Activated T-helper 1 cell treated with anti-CD3 and anti-CD28 coated beads, Interleukin-2, amount 50 U/mL, for 16 hours (primary cell): Measurements from ENCODE around the gene CLEC2L.

Source experiments
- DNase-seq, 2 donors: peaks; one replicate each; pipeline ENCODE4 v3.0.0-alpha.2; 2020; ENCODE audit warnings: low read depth in 1 of 2, low spot score in 1 of 2

The CLEC2L gene

DNA sequence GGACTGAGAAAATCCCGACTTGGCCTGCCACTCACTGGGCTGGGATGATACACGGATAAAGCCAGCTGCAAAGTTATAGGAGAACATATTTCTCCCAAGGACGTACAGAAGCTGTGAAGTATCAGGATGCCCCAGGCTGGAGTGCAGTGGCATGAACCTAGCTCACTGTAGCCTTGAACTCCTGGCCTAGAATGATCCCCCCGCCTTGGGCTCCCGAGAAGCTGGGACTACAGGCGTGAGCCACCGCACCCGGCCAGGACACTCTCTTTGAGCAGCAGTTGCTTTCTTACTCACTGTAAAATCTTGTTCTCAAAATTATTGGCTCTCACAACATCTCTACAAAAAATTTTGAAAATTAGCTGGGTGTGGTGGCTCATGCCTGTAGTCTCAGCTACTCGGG lies 50.4 kb downstream of the CLEC2L start:
- DNase-seq = no peak

DNA sequence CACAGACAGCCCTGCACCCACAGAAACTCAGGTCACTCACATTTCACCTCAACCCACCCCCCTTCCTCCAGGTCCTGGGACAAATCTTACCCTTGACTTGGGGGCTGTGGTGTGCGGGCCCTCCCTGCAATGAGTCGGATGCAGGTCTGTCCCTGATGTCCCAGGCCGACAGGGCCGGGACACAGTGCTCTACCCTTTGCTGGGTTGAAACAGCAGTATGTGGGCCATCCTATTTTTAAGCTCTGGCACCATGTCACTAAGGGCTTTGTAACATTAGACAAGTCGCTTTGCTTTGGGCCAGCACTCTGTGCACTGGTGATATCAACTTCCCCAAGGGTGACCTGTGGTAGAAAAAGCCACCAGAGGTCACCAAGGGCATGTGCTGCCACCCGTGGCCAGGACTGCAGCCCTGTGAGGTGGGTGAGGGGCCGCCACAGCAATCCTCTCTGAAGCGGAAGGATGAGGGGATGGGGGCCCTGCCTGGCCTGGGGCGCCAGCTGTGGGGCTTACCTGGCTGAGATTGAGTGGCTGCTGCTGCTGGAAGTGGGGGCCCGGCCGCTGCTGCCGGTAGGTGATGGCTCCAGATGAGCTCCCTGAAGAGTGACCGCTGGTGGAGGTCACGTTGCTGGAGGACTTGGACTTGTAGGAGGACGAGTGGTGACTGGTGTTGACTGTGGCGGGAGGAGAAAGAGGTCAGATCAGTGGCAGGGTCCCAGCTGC lies 51.3 kb downstream of the CLEC2L start:
- no peak for DNase-seq

- DNase-seq = no peak
Measured at GRCh38 chr7:139575338-139575680, 51.8 kb downstream of the CLEC2L start.

DNA sequence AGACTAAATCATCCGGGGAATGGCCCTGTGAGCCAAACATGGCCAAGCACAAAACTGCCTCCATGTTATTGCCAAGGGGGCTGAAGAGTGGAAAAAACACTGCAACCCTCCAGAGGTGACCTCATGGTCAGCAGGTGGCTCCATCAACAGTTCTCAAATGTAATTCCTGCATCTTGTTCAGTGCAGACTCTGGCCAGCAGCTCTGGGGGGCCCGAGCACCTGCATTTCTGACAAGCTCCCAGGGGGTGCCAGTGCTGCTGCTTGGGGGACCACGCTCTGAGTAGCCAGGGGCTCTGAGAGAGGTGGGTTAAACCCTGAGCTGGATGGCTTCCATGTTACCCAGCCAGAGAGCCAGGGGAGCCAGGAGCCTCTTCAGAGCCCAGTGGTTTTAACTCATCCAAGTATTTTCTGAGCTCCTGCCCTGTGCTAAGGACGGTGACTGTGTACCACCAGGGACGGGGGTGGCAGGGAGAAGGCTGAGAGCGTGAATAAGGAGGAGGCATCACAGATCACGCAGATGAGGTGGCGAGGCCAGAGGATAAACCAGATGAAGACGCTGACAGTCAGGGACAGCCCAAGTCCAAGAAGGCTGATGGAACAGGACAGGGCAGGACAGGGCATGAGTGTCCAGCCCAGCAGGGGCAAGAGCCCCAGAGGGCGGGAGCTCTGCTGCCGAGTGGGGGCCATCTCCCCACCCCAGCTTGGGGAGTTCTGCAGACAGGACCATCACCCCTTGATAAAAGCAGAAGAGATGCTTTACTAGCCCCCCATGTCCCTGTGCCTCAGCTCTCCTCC lies 52.9 kb downstream of the CLEC2L start:
- DNase-seq = no peak

GRCh38 chr7:139580435-139580834 lies 57.0 kb downstream of the CLEC2L start:
- DNase-seq = no peak

DNA sequence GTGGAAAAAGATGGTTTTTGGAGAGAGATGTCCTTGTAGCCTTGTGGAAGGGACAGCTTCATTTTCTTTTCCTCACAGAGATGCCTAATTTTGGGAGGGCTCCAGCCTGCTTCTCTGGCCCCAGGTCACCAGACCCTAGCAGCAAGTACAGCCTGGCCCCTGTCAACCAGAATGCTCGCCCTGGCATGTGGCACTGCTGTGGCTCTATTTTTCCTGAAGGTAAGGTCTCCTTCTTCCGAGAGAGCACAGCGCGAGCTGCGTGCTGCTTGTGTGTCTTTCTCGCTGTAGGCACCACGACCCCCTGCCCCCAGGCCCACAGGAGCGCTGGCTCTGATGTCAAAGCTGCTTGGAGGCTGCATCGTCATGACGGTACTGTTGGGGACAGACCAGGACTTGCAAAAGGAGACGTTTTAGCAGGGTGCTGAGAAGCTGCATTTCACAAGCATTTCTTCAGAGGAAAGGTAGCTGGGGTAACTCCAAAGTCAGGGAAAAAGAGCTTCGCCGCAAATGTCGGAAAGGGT lies 58.7 kb downstream of the CLEC2L start:
- no peak for DNase-seq

GRCh38 chr7:139582671-139583155 lies 59.2 kb downstream of the CLEC2L start:
- DNase-seq = no peak

- no peak for DNase-seq
Measured at GRCh38 chr7:139583826-139584553, 60.5 kb downstream of the CLEC2L start.

DNA sequence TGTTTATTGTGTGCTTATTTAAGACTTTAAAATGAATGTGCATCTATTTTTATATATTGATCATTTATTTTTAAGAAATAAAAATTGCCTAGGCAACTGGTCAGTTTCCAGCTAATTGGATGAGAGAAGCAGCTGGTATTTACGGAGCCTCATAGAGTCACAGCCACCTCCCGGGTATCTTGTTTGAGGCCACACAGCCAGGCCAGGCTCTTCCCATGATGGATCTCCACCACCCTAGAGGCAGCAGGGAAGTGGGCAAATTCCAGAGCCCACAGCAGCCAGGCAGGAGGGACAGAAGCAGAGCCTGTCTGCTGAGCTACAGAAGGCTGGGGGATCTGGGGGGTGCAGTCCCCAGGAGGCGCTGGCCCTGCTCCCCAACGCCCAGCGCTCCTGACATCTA lies 61.6 kb downstream of the CLEC2L start:
- no peak for DNase-seq

DNA sequence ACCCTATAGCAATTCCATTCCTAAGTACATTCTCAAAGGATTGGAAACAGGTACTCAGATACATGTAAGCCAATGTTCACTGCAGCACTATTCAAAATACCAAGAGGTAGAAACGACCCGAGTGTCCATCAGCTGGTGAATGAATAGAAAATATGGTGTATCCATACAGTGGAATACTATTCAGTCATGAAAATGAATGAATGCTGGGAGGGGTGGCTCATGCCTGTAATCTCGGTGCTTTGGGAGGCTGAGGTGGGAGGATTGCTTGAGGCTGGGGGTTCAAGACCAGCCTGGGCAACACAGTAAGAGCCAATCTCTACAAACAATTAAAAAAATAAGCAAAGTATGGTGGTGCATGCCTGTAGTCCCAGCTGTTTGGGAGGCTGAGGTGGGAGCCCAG lies 62.8 kb downstream of the CLEC2L start:
- DNase-seq = no peak

GRCh38 chr7:139587535-139587934 lies 64.0 kb downstream of the CLEC2L start:
- no peak for DNase-seq

- no peak for DNase-seq
Measured at GRCh38 chr7:139588632-139589031, 65.1 kb downstream of the CLEC2L start.

- DNase-seq = no peak
Measured at GRCh38 chr7:139589474-139589873, 66.0 kb downstream of the CLEC2L start.

DNA sequence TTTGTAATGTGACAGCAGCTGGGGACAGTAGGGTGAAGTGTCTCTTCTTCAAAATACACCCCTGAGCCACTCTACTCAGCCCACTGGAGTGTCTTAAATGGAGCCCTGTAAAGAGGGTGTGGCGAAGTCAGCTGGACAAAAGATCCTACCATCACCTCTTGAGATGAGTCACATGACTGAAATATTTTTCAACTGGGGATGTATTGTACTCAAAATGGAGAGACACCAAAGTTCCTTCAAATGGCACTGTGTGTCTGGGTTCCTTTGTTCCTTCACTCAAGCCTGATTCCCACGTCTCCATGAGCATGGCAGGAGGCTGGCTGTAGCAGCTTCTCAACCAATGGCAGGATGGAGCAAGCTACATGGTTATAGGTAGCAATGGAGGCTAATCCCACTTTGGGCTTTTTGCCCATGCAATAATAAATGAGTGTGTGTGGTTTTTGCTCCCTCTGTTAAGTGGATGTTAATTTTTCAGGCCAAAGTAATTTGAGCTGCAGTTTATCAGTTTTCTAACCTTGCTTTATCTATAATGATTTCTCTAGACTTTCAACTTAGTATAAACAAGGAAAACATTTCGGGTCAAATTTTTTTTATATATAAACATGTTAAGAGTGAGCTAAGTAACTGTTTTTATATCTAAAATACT lies 68.2 kb downstream of the CLEC2L start:
- DNase-seq = no peak

DNA sequence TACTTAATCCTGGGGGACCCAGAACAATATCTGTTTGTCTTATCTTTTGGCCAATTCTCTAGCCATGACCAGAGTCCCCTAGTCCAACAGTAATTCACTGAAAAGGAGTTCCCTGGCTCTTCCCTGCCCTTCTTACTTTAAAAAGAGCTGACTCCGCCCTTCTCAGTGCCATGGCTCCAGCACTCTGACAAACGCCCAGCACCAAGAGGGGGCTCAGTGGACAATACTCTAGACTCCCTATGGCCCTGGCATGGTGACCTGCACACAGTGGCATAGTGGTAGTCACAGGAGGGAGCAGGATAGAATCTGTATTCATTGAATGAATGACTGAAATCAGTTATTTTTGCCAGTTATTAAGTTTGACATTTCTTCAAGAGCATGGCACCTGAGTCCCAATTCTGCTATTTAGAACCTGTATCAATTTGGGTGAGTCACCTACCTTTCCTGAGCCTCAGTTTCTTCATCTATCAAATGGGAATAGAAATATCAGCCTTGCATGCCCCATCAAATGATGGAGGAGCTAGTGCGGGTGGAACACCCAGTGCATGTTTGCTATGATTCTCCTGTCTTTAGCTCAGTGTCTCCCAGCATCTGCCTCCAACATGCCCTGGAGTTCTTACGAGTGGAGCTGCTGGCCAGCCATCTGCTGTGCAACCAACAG lies 69.4 kb downstream of the CLEC2L start:
- no peak for DNase-seq

DNA sequence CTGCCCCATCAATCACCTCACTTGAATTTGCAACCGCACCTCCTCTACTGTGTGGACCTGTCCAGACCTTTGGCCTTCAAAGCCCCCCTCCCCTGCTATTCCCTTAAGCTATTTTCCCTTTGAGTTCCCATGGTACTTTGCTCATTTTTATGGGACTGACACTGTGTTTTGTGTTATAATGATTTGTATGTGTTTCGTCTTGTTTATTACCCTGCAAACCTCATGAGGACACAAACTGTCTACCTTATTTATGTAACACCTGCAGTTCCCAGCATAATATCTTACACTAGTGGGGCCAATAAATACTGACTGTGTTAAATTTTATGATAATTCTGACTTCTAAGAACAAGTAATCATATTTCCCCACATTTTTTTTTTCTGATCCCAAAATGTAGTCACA lies 70.6 kb downstream of the CLEC2L start:
- no peak for DNase-seq
